ENCODE results near the gene XPOT.

The XPOT gene

GRCh38 chr12:64475518-64475917 lies 71.3 kb downstream of the XPOT start:
- TF ChIP-seq CTCF (IDR thresholded peaks at IDR 0.05; ENCODE audit: insufficient read depth, low read depth, low read length, missing control alignments) = no peak
- no peak for DNase-seq (ENCODE audit: low read depth)
- H3K4me3 ChIP-seq (ENCODE audit: low read length) = no peak overlapping the region

GRCh38 chr12:64476844-64477243 lies 72.7 kb downstream of the XPOT start:
- H3K4me3 ChIP-seq (ENCODE audit: low read length) = no peak overlapping the region
- DNase-seq (ENCODE audit: low read depth) = no peak
- no peak for TF ChIP-seq CTCF (IDR thresholded peaks at IDR 0.05; ENCODE audit: insufficient read depth, low read depth, low read length, missing control alignments)

- TF ChIP-seq CTCF (IDR thresholded peaks at IDR 0.05; ENCODE audit: insufficient read depth, low read depth, low read length, missing control alignments) = no peak
- H3K4me3 ChIP-seq (ENCODE audit: low read length) = no peak overlapping the region
- no peak for DNase-seq (ENCODE audit: low read depth)
Measured at GRCh38 chr12:64478661-64479060, 74.5 kb downstream of the XPOT start.

GRCh38 chr12:64480148-64480547 lies 76.0 kb downstream of the XPOT start:
- no peak for DNase-seq (ENCODE audit: low read depth)
- no peak for TF ChIP-seq CTCF (IDR thresholded peaks at IDR 0.05; ENCODE audit: insufficient read depth, low read depth, low read length, missing control alignments)
- no peak overlapping the region for H3K4me3 ChIP-seq (ENCODE audit: low read length)

- no peak overlapping the region for H3K4me3 ChIP-seq (ENCODE audit: low read length)
- DNase-seq (ENCODE audit: low read depth) = no peak
- TF ChIP-seq CTCF (IDR thresholded peaks at IDR 0.05; ENCODE audit: insufficient read depth, low read depth, low read length, missing control alignments) = no peak
Measured at GRCh38 chr12:64486657-64487056, 82.5 kb downstream of the XPOT start.

- TF ChIP-seq CTCF (IDR thresholded peaks at IDR 0.05; ENCODE audit: insufficient read depth, low read depth, low read length, missing control alignments) = no peak
- DNase-seq (ENCODE audit: low read depth) = no peak
- H3K4me3 ChIP-seq (ENCODE audit: low read length) = no peak overlapping the region
Measured at GRCh38 chr12:64491718-64492117, 87.5 kb downstream of the XPOT start.

- H3K4me3 ChIP-seq (ENCODE audit: low read length) = no peak overlapping the region
- DNase-seq (ENCODE audit: low read depth) = no peak
- no peak for TF ChIP-seq CTCF (IDR thresholded peaks at IDR 0.05; ENCODE audit: insufficient read depth, low read depth, low read length, missing control alignments)
Measured at GRCh38 chr12:64493513-64493912, 89.3 kb downstream of the XPOT start.
